OCI-LY7 (cell line): Measurements from ENCODE around the gene IL1RAPL1. TPM values are rescaled to one million over a fixed set of nuclear protein-coding genes. Genes with fewer than 3 reads are reported as not detected.

Source experiments
- BruUV-seq: library from RNA; stranded (reverse); fragments of 400-500 nt; replicated peaks from 2 replicates; lab custom pipeline; 2021; lab: Mats Ljungman, UMichigan
- CTCF ChIA-PET: fragments of 300-600 bp; sonication (Branson Sonifier 250); formaldehyde crosslinking; loops from one replicate; lab custom pipeline; 2022; ENCODE audit warnings: antibody characterized with exemption; ENCODE audit not compliant: unreplicated experiment; lab: Charles Lee
- POLR2A ChIA-PET: fragments of 300-600 bp; sonication (Branson Sonifier 250); formaldehyde crosslinking; loops from one replicate; lab custom pipeline; 2022; ENCODE audit warnings: antibody characterized with exemption; lab: Charles Lee
- DNase-seq: peaks from one replicate; pipeline ENCODE4 v3.0.0-alpha.2; 2015; ENCODE audit warnings: low spot score
- H2AFZ ChIP-seq: fragments of 200-600 bp; sonication (generic), shearing (Covaris generic); 2 replicates; pipeline ENCODE4 v1.6.1; 2014; ENCODE audit warnings: mild to moderate bottlenecking, antibody characterized with exemption, low read length, moderate library complexity
- H3K27ac ChIP-seq: fragments of 200-600 bp; sonication (generic); 2 replicates; pipeline ENCODE4 v1.5.1; 2014; ENCODE audit warnings: mixed run types, low read depth, mild to moderate bottlenecking, moderate library complexity, low read length, inconsistent platforms; ENCODE audit not compliant: poor library complexity, severe bottlenecking
- H3K36me3 ChIP-seq: fragments of 200-600 bp; sonication (generic); 2 replicates; pipeline ENCODE4 v1.6.1; 2014; ENCODE audit warnings: mild to moderate bottlenecking, antibody characterized with exemption, low read length, moderate library complexity, mixed read lengths; ENCODE audit not compliant: insufficient read depth
- H3K4me1 ChIP-seq: fragments of 200-600 bp; sonication (generic); 2 replicates; pipeline ENCODE4 v1.5.1; 2014; ENCODE audit warnings: mild to moderate bottlenecking, low read length; ENCODE audit not compliant: insufficient read depth, poor library complexity, severe bottlenecking
- H3K4me2 ChIP-seq: fragments of 200-600 bp; sonication (generic); 2 replicates; pipeline ENCODE4 v1.6.1; 2014; ENCODE audit warnings: mild to moderate bottlenecking, low read length
- H3K4me3 ChIP-seq: fragments of 200-600 bp; sonication (generic); 2 replicates; pipeline ENCODE4 v1.5.1; 2014; ENCODE audit warnings: mild to moderate bottlenecking, low read depth, low read length; ENCODE audit not compliant: poor library complexity, severe bottlenecking
- H3K79me2 ChIP-seq: fragments of 200-600 bp; sonication (generic); 2 replicates; pipeline ENCODE4 v1.6.1; 2016; ENCODE audit warnings: low read depth, mild to moderate bottlenecking, low read length, moderate library complexity, mixed read lengths; ENCODE audit not compliant: insufficient read depth
- H3K9me2 ChIP-seq: fragments of 200-600 bp; sonication (generic); 2 replicates; pipeline ENCODE4 v1.6.1; 2016; ENCODE audit warnings: mild to moderate bottlenecking, low read length, mixed read lengths; ENCODE audit not compliant: insufficient read depth
- H3K9me3 ChIP-seq: fragments of 200-600 bp; sonication (generic); 2 replicates; pipeline ENCODE4 v1.6.1; 2014; ENCODE audit warnings: mild to moderate bottlenecking, mixed run types, low read length, mixed read lengths
- H4K20me1 ChIP-seq: fragments of 200-600 bp; sonication (generic); 2 replicates; pipeline ENCODE4 v1.6.1; 2014; ENCODE audit warnings: mild to moderate bottlenecking, antibody characterized with exemption, low read length, moderate library complexity, mixed read lengths; ENCODE audit not compliant: insufficient read depth
- CTCF ChIP-seq: fragments of 200-600 bp; sonication (generic); conservative IDR thresholded peaks from 2 replicates; pipeline ENCODE4 v1.5.1; 2014; ENCODE audit warnings: mild to moderate bottlenecking, antibody characterized with exemption, low read length, moderate library complexity, mixed read lengths
- EZH2phosphoT487 ChIP-seq: fragments of 200-600 bp; sonication (generic); IDR thresholded peaks from 2 replicates; pipeline ENCODE4 v1.6.1; 2018; ENCODE audit warnings: low read depth, borderline replicate concordance, mild to moderate bottlenecking, mixed run types, antibody characterized with exemption, low read length, moderate library complexity, mixed read lengths
- intact Hi-C: fragments of 100-400 bp; cut with micrococcal nuclease; formaldehyde crosslinking; loops from one replicate; pipeline ENCODE4 v1.10.0; 2022; ENCODE audit not compliant: unreplicated experiment
- total RNA-seq, 2 experiments: library from RNA; depleted of rRNA in 1 of 2; stranded (reverse); fragments of >200 nt in 1 of 2; shearing (Covaris generic) in 1 of 2; gene quantifications; 2 replicates each; pipeline ENCODE4 v1.2.3, GENCODE V29; 2014 to 2022

IL1RAPL1 gene
- total RNA-seq, 2 experiments from 2014 or later: not detected

DNA sequence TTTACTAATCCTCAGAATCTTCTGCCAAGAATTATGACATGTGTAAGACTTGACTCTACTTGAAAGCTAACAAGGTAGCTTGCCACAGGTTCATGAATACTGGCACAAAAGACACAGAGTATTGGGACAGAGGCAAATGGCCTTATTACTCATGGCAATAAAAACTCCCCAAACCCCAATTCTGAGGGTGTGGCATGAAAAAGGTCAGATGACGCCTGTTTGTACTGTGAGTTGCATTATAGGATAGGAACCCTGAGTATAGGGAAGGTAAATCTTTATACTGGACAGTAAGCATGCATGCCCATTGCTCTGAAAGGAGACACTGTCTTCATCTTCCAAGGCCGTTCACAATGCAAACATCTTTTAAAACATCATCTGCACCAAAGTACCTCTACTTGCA is 600.0 kb downstream of the IL1RAPL1 start:
- Histone ChIP-seq H4K20me1 (no peaks in the 10 kb centered on the region), H3K36me3 (no peaks in the 10 kb centered on the region), H2AFZ (no peak overlapping the region), H3K4me1 (no peaks in the 10 kb centered on the region), H3K79me2 (no peaks in the 10 kb centered on the region), H3K4me2 (no peak overlapping the region), H3K9me2 (no peaks in the 10 kb centered on the region), H3K9me3 (no peaks in the 10 kb centered on the region), H3K27ac (no peak overlapping the region), H3K4me3 (no peak overlapping the region)
- POLR2A ChIA-PET: no interaction called here
- CTCF ChIA-PET: no interaction called here
- TF ChIP-seq EZH2phosphoT487: no peak
- TF ChIP-seq CTCF: no peak
- DNase-seq: no peak
- intact Hi-C loops: no loop called here
- BruUV-seq: no TSS peak

- ChIA-PET POLR2A (no interaction called here), CTCF (no interaction called here)
- H3K27ac ChIP-seq: no peak overlapping the region
- intact Hi-C loops: no loop called here
- H4K20me1 ChIP-seq: no peaks in the 10 kb centered on the region
- H3K4me2 ChIP-seq: no peak overlapping the region
- no peaks in the 10 kb centered on the region for H3K9me2 ChIP-seq
- no peak for DNase-seq
- H3K4me1 ChIP-seq: no peaks in the 10 kb centered on the region
- no peaks in the 10 kb centered on the region for H3K9me3 ChIP-seq
- H3K4me3 ChIP-seq: no peak overlapping the region
- H3K79me2 ChIP-seq: no peaks in the 10 kb centered on the region
- no peak for TF ChIP-seq EZH2phosphoT487
- no peak for TF ChIP-seq CTCF
- H2AFZ ChIP-seq: no peak overlapping the region
- no TSS peak for BruUV-seq
- H3K36me3 ChIP-seq: no peaks in the 10 kb centered on the region
These were observed 609.3 kb downstream of the IL1RAPL1 start for GRCh38 chrX:29196501-29196900.

- TF ChIP-seq CTCF (no peak), EZH2phosphoT487 (no peak)
- BruUV-seq: no TSS peak
- no peak overlapping the region for H3K4me2 ChIP-seq
- no peak overlapping the region for H3K4me3 ChIP-seq
- H3K9me2 ChIP-seq: no peaks in the 10 kb centered on the region
- no peak for DNase-seq
- H3K79me2 ChIP-seq: no peaks in the 10 kb centered on the region
- no peak overlapping the region for H3K27ac ChIP-seq
- ChIA-PET CTCF (no interaction called here), POLR2A (no interaction called here)
- no peak overlapping the region for H2AFZ ChIP-seq
- intact Hi-C loops: no loop called here
- no peaks in the 10 kb centered on the region for H3K9me3 ChIP-seq
- H3K4me1 ChIP-seq: no peaks in the 10 kb centered on the region
- no peaks in the 10 kb centered on the region for H3K36me3 ChIP-seq
- H4K20me1 ChIP-seq: no peaks in the 10 kb centered on the region
These were observed 628.0 kb downstream of the IL1RAPL1 start for GRCh38 chrX:29215251-29215650.
